ENCODE results near the gene ANKS1A.

DNA sequence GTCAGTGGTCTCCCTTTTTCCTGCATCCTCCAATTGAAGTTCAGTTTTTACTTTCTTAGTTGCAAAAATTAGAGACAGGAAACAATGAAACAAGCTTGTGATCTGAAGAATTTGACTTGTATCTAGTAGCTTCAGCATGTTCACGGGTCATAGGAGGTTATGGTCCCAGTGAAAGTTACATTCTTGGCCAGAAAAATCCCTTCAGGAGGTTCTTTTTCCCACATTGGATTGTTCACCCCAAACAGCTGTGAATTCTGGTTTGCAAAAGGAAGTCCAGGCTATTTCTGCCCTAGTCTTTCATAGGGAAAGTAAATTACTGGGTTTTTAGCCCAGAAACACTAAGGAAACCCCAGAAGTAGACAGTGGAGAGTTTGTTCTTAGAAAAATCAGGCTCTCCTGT lies 8.1 kb downstream of the ANKS1A start:
- TF ChIP-seq, protein P1, sequence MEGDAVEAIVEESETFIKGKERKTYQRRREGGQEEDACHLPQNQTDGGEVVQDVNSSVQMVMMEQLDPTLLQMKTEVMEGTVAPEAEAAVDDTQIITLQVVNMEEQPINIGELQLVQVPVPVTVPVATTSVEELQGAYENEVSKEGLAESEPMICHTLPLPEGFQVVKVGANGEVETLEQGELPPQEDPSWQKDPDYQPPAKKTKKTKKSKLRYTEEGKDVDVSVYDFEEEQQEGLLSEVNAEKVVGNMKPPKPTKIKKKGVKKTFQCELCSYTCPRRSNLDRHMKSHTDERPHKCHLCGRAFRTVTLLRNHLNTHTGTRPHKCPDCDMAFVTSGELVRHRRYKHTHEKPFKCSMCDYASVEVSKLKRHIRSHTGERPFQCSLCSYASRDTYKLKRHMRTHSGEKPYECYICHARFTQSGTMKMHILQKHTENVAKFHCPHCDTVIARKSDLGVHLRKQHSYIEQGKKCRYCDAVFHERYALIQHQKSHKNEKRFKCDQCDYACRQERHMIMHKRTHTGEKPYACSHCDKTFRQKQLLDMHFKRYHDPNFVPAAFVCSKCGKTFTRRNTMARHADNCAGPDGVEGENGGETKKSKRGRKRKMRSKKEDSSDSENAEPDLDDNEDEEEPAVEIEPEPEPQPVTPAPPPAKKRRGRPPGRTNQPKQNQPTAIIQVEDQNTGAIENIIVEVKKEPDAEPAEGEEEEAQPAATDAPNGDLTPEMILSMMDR (IDR thresholded peaks at IDR 0.05; ENCODE audit: poor library complexity) = no peak
- no peak for TF ChIP-seq EZH2 (IDR thresholded peaks at IDR 0.05; ENCODE audit: borderline replicate concordance)
- TF ChIP-seq EZH2phosphoT487 (IDR thresholded peaks at IDR 0.05; ENCODE audit: low read depth, severe bottlenecking, unreplicated experiment) = no peak

Measured in hepatocyte (in vitro differentiated cells).